ENCODE data around the gene PMEPA1.

DNA sequence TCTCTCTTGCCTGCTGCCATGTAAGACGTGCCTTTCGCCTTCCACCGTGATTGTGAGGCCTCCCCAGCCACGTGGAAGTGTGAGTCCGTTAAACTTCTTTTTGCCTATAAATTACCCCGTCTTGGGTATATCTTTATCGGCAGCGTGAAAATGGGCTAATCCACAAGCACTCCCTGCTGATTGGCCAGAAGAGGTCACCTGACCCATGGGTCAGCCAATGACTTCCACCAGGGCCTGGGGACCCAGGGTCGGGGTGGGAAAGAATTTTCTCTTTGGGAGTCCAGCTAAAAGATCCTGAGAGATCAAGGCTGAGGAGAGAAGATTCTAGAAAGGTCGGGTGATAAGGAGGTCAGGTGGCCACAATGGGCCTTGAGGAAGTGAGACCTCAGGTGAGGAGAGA is 106.7 kb downstream of the PMEPA1 start:
- TF ChIP-seq EZH2 (IDR thresholded peaks at IDR 0.05; ENCODE audit: insufficient read depth, poor library complexity, severe bottlenecking) (no peak), EZH2phosphoT487 (IDR thresholded peaks at IDR 0.05; ENCODE audit: insufficient read depth, low read depth) (no peak)
